Breast epithelium (tissue), 4 donors: ENCODE results near the gene TEKTIP1. TPM values are rescaled to one million over a fixed set of nuclear protein-coding genes. Genes with fewer than 3 reads are reported as not detected.

Experiments used
- DNase-seq, 2 donors: peaks; one replicate each; pipeline ENCODE4 v3.0.0-alpha.2; 2019; ENCODE audit warnings: low spot score in 2 of 2
- H3K27ac ChIP-seq, 2 donors: fragments of 200-600 bp; sonication (generic) in 1 of 2; one replicate each; pipeline ENCODE4 v1.5.1; 2016 to 2019; ENCODE audit warnings: mild to moderate bottlenecking in 1 of 2
- H3K27me3 ChIP-seq, 2 donors: fragments of 200-600 bp; sonication (generic) in 1 of 2; one replicate each; pipeline versions ENCODE4 v1.5.1 to v1.6.0; 2017 to 2019; ENCODE audit warnings: control low read depth in 1 of 2, mild to moderate bottlenecking in 1 of 2
- H3K36me3 ChIP-seq: fragments of 200-600 bp; one replicate; pipeline ENCODE4 v1.5.1; 2019
- H3K4me1 ChIP-seq, 2 donors: fragments of 200-600 bp; sonication (generic); one replicate each; pipeline ENCODE4 v1.5.1; 2016 to 2019; ENCODE audit warnings: control low read depth in 1 of 2
- H3K4me3 ChIP-seq, 3 donors: fragments of 200-600 bp; sonication (generic); 1 replicate in 2 of 3; 2 replicates in 1 of 3; pipeline ENCODE4 v1.5.1; 2016 to 2019; ENCODE audit warnings: mild to moderate bottlenecking in 3 of 3, moderate library complexity in 2 of 3
- H3K9me3 ChIP-seq, 2 donors: fragments of 200-600 bp; sonication (generic) in 1 of 2; one replicate each; pipeline ENCODE4 v1.5.1; 2016 to 2019; ENCODE audit warnings: control low read depth in 1 of 2
- POLR2A ChIP-seq: fragments of 450-650 bp; IDR thresholded peaks from one replicate; pipeline ENCODE4 v1.6.1; 2016; ENCODE audit warnings: antibody characterized with exemption, mild to moderate bottlenecking, moderate library complexity
- POLR2AphosphoS5 ChIP-seq, 3 donors: sonication (generic); formaldehyde crosslinking; IDR thresholded peaks; one replicate each; pipeline ENCODE4 v1.6.1; 2017; ENCODE audit warnings: antibody characterized with exemption in 3 of 3
- intact Hi-C: fragments of 100-400 bp; cut with DNase I; formaldehyde crosslinking; loops from one replicate; pipeline ENCODE4 v1.15.1; 2023; ENCODE audit warnings: low total_unique reads
- total RNA-seq, 3 donors: library from RNA; depleted of rRNA; stranded (reverse); fragments of >200 nt; gene quantifications; one replicate each; pipeline ENCODE4 v1.1.0, GENCODE V29; 2016
- TF ChIP-seq, protein P1 (sequence below), 3 donors: fragments of 450-650 bp; IDR thresholded peaks; one replicate each; pipeline ENCODE4 v1.5.1; 2016 to 2017; ENCODE audit warnings: antibody characterized with exemption in 3 of 3, mild to moderate bottlenecking in 3 of 3, moderate library complexity in 3 of 3

The TEKTIP1 gene
- total RNA-seq, 3 donors from 2014 or later = 2.0 TPM; not detected in 2

DNA sequence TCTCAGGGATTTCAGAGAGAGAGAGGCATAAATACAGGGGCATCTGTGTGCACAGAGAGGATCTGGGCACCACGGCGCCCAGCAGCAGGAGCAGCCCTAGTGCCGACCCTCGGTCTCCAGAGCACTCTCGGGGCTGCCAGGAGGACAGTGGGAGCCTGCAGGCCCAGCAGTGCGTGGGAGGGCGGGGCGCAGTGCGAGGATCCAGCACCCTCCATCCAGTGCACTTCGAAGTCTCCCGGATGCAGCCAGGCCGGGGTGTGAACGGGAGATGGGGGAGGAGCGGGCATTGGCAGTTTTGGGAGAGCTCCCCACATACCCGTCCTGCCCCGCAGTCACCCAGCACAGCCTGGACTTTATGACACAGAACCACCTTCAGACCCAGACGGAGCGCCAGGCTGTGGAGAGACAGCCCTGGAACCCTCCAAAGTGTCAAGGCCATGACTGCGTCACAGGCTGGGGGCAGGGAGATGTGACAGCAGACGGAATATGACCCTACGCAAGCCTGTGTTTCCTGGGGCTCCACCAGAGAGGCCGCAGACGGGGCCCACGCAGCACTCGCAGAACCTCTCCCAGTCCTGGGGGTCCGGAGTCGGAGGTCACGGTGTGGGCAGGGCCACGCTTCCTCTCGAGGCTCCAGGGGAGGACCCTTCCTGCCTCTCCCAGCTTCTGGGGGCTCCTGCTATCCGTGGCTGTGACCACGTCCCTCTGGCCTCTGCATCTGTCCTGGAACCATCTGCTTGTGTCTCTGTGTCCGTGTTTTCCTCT is 14.7 kb upstream of the TEKTIP1 start:
- Histone ChIP-seq H3K27ac (no peak overlapping the region), H3K4me1 (no peaks in the 10 kb centered on the region), H3K9me3 (no peaks in the 10 kb centered on the region), H3K36me3 (peaks cover 4% of the 10 kb centered on the region), H3K27me3 (no peaks in the 10 kb centered on the region), H3K4me3 (no peak overlapping the region)
- no peak for DNase-seq
- TF ChIP-seq POLR2AphosphoS5 (IDR thresholded peaks at IDR 0.05) = no peak
- TF ChIP-seq POLR2A = no peak
- TF ChIP-seq, protein P1, sequence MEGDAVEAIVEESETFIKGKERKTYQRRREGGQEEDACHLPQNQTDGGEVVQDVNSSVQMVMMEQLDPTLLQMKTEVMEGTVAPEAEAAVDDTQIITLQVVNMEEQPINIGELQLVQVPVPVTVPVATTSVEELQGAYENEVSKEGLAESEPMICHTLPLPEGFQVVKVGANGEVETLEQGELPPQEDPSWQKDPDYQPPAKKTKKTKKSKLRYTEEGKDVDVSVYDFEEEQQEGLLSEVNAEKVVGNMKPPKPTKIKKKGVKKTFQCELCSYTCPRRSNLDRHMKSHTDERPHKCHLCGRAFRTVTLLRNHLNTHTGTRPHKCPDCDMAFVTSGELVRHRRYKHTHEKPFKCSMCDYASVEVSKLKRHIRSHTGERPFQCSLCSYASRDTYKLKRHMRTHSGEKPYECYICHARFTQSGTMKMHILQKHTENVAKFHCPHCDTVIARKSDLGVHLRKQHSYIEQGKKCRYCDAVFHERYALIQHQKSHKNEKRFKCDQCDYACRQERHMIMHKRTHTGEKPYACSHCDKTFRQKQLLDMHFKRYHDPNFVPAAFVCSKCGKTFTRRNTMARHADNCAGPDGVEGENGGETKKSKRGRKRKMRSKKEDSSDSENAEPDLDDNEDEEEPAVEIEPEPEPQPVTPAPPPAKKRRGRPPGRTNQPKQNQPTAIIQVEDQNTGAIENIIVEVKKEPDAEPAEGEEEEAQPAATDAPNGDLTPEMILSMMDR (IDR thresholded peaks at IDR 0.05) = no peak
- intact Hi-C loops = no loop called here

DNA sequence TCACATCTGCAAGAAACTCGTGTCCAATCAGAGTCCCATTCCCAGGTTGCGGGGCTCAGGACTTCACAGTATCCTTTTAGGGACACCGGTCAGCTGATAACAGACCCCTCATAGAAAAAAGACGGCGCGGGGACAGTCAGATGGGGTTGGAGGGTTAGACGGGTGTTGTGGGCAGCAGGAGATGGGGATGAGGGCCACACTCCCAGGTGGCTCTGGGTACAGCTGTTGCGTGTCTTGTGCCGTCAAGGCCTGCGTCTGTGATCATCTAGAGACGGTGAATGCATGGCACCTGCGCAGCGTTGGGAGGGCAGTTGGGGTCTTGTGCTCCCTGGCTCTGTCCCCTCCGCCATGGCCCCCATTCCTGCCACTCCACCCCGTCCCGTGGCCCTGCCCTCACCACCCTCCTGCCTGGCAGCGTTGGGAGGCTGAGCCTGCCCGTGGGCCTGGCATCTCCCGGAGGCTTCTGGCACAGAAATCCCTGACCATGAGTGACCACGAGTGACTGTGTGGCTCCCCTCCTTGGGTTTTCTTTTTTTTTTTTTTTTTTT is 14.0 kb upstream of the TEKTIP1 start:
- TF ChIP-seq POLR2AphosphoS5 (IDR thresholded peaks at IDR 0.05) (no peak), POLR2A (no peak)
- TF ChIP-seq, protein P1 (IDR thresholded peaks at IDR 0.05) = no peak
- peaks cover 4% of the 10 kb centered on the region for H3K36me3 ChIP-seq
- no peak for DNase-seq
- H3K4me3 ChIP-seq = no peak overlapping the region
- intact Hi-C loops = no loop called here
- H3K4me1 ChIP-seq = no peaks in the 10 kb centered on the region
- no peaks in the 10 kb centered on the region for H3K9me3 ChIP-seq
- no peak overlapping the region for H3K27ac ChIP-seq
- no peaks in the 10 kb centered on the region for H3K27me3 ChIP-seq

DNA sequence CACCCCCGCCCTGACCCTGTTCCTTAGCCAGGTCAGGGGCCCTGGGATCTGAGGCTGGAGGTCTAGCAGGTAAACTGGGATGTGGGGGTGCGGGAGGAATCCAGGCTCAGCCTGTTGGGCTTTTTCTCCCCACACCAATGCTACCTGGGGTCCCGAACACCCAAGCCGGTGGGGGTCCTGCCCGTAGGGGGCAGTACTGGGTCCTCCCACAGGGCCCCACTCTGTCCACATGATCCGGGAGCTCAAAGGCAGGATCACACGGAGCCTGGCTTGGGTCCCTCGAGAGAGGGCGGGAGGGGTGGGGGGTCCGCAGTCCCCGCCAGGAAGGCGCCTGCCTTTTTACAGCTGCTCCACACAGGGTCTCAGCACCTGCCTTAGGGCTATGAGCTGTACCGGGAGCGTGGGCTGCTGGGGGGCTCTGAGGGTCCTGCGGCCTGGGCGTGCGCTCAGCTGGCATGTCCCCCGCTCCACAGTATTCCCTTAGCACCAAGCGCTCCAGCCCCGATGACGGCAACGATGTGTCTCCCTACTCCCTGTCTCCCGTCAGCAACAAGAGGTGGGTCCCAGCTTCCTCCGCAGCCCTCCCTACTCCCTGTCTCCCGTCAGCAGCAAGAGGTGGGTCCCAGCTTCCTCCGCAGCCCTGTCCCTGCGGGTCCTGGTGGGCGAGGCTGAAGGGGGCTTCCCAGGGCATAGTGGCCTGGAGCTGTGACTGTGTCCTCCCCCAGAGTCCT is 12.3 kb upstream of the TEKTIP1 start:
- Histone ChIP-seq H3K9me3 (no peaks in the 10 kb centered on the region), H3K27ac (no peak overlapping the region), H3K27me3 (no peaks in the 10 kb centered on the region), H3K36me3 (peaks cover 4% of the 10 kb centered on the region), H3K4me3 (no peak overlapping the region), H3K4me1 (no peaks in the 10 kb centered on the region)
- intact Hi-C loops = no loop called here
- TF ChIP-seq POLR2A (no peak), POLR2AphosphoS5 (IDR thresholded peaks at IDR 0.05) (no peak)
- TF ChIP-seq, protein P1 (IDR thresholded peaks at IDR 0.05) = no peak
- DNase-seq = no peak

DNA sequence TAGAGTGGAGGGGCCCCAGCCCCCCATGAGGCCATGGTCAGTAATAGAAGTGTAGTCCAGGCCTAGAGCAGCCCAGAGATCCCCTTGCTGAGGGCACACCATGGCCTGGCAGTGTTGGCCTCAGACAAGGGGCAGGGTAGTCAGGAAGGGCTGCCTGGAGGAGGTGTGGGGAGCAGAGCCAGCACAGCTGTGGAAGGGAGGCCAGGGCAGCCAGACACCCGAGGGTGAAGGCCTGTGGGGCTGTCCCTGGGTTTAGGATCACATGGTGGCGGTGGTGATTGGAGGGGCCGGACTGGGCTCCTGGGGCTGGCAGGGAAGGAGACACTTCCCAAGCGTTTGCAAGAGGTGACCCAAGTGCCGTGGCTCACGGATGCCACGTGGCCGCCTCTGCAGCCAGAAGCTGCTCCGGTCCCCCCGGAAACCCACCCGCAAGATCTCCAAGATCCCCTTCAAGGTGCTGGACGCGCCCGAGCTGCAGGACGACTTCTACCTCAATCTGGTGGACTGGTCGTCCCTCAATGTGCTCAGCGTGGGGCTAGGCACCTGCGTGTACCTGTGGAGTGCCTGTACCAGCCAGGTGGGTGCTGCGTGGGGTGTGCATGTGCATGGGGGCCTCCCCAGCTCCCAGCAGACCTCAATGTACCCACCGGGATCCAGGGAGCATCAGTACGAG is 11.6 kb upstream of the TEKTIP1 start:
- no peak overlapping the region for H3K4me3 ChIP-seq
- H3K27ac ChIP-seq = no peak overlapping the region
- no peak for DNase-seq
- peaks cover 9% of the 10 kb centered on the region for H3K36me3 ChIP-seq
- TF ChIP-seq POLR2AphosphoS5 (IDR thresholded peaks at IDR 0.05) (no peak), POLR2A (no peak)
- TF ChIP-seq, protein P1 (IDR thresholded peaks at IDR 0.05) = no peak
- no peaks in the 10 kb centered on the region for H3K4me1 ChIP-seq
- no peaks in the 10 kb centered on the region for H3K27me3 ChIP-seq
- H3K9me3 ChIP-seq = no peaks in the 10 kb centered on the region
- intact Hi-C loops = no loop called here
